ENCODE data around the gene TRIM26. TPM values are rescaled to one million over a fixed set of nuclear protein-coding genes. Genes with fewer than 3 reads are reported as not detected.

TRIM26 gene
- total and polyA plus RNA-seq, 2 of the 8 experiments (the other 6 are each of a cell fraction or from before 2014, with no cell fraction given), result 21.5 to 32.3 TPM

DNA sequence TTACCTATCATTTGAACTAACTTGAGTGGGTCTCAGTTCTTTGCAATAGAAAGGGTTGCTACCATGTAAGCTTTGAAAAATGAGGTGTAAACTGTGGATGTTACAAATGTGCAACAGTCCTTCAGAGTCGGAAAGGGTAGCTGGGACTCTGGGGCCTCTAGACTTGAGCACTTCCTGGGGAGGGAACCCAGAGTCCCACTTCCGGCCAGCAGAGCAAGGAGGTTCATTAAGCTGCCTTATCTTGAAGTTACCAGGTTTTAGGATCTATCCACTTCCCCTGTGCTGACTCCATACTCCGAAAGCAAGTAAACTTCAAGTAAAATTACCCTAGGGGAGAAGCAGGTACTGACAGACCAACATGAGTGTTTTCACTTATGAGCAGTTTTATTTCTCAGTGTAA is 61.6 kb downstream of the TRIM26 start:
- TF ChIP-seq NRF1 (IDR thresholded peaks at IDR 0.05; ENCODE audit: low read depth, low read length) (no peak), SUZ12 (IDR thresholded peaks at IDR 0.05; ENCODE audit: low read length) (no peak), EP300 (IDR thresholded peaks at IDR 0.05; ENCODE audit: borderline replicate concordance in 1 of 2, low read depth in 2 of 2, low read length in 2 of 2) (no peak), POLR2A (IDR thresholded peaks at IDR 0.05; ENCODE audit: control extremely low read depth in 1 of 2, low read depth in 2 of 2, low read length in 2 of 2) (no peak), CBX5 (IDR thresholded peaks at IDR 0.05; ENCODE audit: low read depth, low read length) (no peak), SP4 (IDR thresholded peaks at IDR 0.05; ENCODE audit: low read length) (no peak), RXRA (IDR thresholded peaks at IDR 0.05; ENCODE audit: insufficient read depth, low read depth, low read length) (no peak), NANOG (IDR thresholded peaks at IDR 0.05; ENCODE audit: insufficient read depth, low read depth, low read length, poor library complexity, severe bottlenecking) (no peak), ZNF274 (IDR thresholded peaks at IDR 0.05; ENCODE audit: borderline replicate concordance, extremely low read depth, low read length) (no peak), RFX5 (IDR thresholded peaks at IDR 0.05; ENCODE audit: borderline replicate concordance, low read depth, low read length) (no peak), TAF7 (optimal IDR thresholded peaks at IDR 0.05; ENCODE audit: borderline replicate concordance, low read depth, low read length) (no peak), JUND (IDR thresholded peaks at IDR 0.05; ENCODE audit: low read length) (no peak), CHD1 (IDR thresholded peaks at IDR 0.05; ENCODE audit: low read depth, low read length) (no peak)

More for the DNA sequence above, 61.6 kb downstream of the TRIM26 start:
- H2BK5ac ChIP-seq (ENCODE audit: low read depth, low read length), result no peak overlapping the region
- H3K23ac ChIP-seq (ENCODE audit: insufficient read length), result no peak overlapping the region
- H4K91ac ChIP-seq (replicated peaks; ENCODE audit: insufficient read length, low read length), result no peak overlapping the region
- H3K27ac ChIP-seq (ENCODE audit: low read depth, low read length), result no peak overlapping the region
- no peak overlapping the region for H3K14ac ChIP-seq (ENCODE audit: insufficient read length)
- no peaks in the 10 kb centered on the region for H3K79me1 ChIP-seq (ENCODE audit: low read depth, low read length)
- no peak overlapping the region for H4K5ac ChIP-seq (ENCODE audit: insufficient read length, low read depth, low read length)
- H2BK15ac ChIP-seq (ENCODE audit: low read length), result no peak overlapping the region
- H4K20me1 ChIP-seq (replicated peaks in 1 of 2; ENCODE audit: control insufficient read depth in 1 of 2, insufficient read depth in 2 of 2, low read length in 2 of 2), result no peaks in the 10 kb centered on the region
- no peak overlapping the region for H2AK5ac ChIP-seq (ENCODE audit: low read depth, low read length)
- no peak overlapping the region for H4K8ac ChIP-seq (ENCODE audit: extremely low read depth, insufficient read depth, low read length)
- FAIRE-seq, result no peak
- 79% methylated on average over 3 of the region's 3 CpGs; no CpG with 5 or more reads in 1 of the 2 experiments for WGBS, 2 experiments (ENCODE audit: extremely low coverage in 1 of 2, insufficient coverage in 1 of 2, insufficient read length in 1 of 2, insufficient replicate concordance in 2 of 2, low coverage in 1 of 2, low lambda C conversion rate in 2 of 2, missing lambda C conversion rate in 1 of 2)
- no peaks in the 10 kb centered on the region for H3K4me1 ChIP-seq (replicated peaks in 1 of 4; ENCODE audit: control insufficient read depth in 3 of 4, insufficient read depth in 4 of 4, low read length in 3 of 4)
- H3K9ac ChIP-seq (replicated peaks in 1 of 4; ENCODE audit: extremely low read depth in 1 of 4, low read depth in 3 of 4, low read length in 3 of 4), result no peak overlapping the region
- ChIA-PET CTCF (ENCODE audit: partially characterized antibody) (interaction anchor here (0.6 to 6.9 kb wide), 2 partner anchors 11 to 20 kb away, joined by 3 to 50 read pairs; no protein-coding TSS in a partner anchor), POLR2A (ENCODE audit: partially characterized antibody) (no interaction called here)
- H2BK20ac ChIP-seq (ENCODE audit: low read length), result no peak overlapping the region
- H2BK120ac ChIP-seq (replicated peaks; ENCODE audit: low read depth, low read length), result no peak overlapping the region
- H3K23me2 ChIP-seq (ENCODE audit: low read depth, low read length), result peaks cover 2% of the 10 kb centered on the region; the same call in 1 of the 2 replicates
- H2BK12ac ChIP-seq (ENCODE audit: low read depth, low read length), result no peak overlapping the region
- no peak for DNase-seq (ENCODE audit: low read depth in 1 of 2, low spot score in 2 of 2)
- H3K36me3 ChIP-seq (ENCODE audit: control insufficient read depth in 2 of 4, insufficient read depth in 4 of 4, low read length in 3 of 4), result no peaks in the 10 kb centered on the region
- H3K56ac ChIP-seq (replicated peaks; ENCODE audit: insufficient read length, low read depth, low read length), result no peak overlapping the region
- H3K27me3 ChIP-seq (replicated peaks in 1 of 4; ENCODE audit: control insufficient read depth in 3 of 4, extremely low read depth in 1 of 4, insufficient read depth in 3 of 4, low read length in 3 of 4), result peaks cover 0 to 2% (median 0%) of the 10 kb centered on the region in 4 experiments; a peak in 3 of 7 replicates
- H3K4me2 ChIP-seq (ENCODE audit: insufficient read depth in 1 of 2, low read depth in 2 of 2, low read length in 2 of 2), result no peak overlapping the region
- no peaks in the 10 kb centered on the region for H3K79me2 ChIP-seq (ENCODE audit: control insufficient read depth in 1 of 2, insufficient read depth in 2 of 2, low read length in 2 of 2)
- H3K4me3 ChIP-seq (ENCODE audit: extremely low read depth in 1 of 4, insufficient read depth in 2 of 4, low read depth in 3 of 4, low read length in 4 of 4), result no peak overlapping the region
- H2AFZ ChIP-seq (ENCODE audit: low read length), result no peak overlapping the region
- H3K4ac ChIP-seq (replicated peaks; ENCODE audit: insufficient read length, low read depth, low read length), result no peak overlapping the region
- H3K9me3 ChIP-seq (ENCODE audit: insufficient read depth in 2 of 2, low read depth in 1 of 2, low read length in 1 of 2), result no peaks in the 10 kb centered on the region
- no peak overlapping the region for H3K18ac ChIP-seq (ENCODE audit: extremely low read depth, low read length)
